Hepatocyte (in vitro differentiated cells): ENCODE results near the gene ACKR1. TPM values are rescaled to one million over a fixed set of nuclear protein-coding genes. Genes with fewer than 3 reads are reported as not detected.

Experiments
- DNase-seq: peaks from one replicate; pipeline ENCODE4 v3.0.0-alpha.2; 2016; ENCODE audit warnings: low spot score
- H2AFZ ChIP-seq: fragments of 200-600 bp; sonication (generic); 2 replicates; pipeline ENCODE4 v1.6.0; 2016; ENCODE audit warnings: antibody characterized with exemption, mild to moderate bottlenecking
- H3K27ac ChIP-seq: fragments of 200-600 bp; sonication (generic); 2 replicates; pipeline ENCODE4 v1.5.1; 2016; ENCODE audit warnings: mild to moderate bottlenecking
- H3K27me3 ChIP-seq: fragments of 200-600 bp; sonication (generic); 2 replicates; pipeline ENCODE4 v1.6.1; 2016
- H3K36me3 ChIP-seq: fragments of 200-600 bp; sonication (generic); replicated peaks from 2 replicates; pipeline ENCODE4 v1.5.1; 2016; ENCODE audit warnings: low read depth; ENCODE audit not compliant: insufficient read depth
- H3K4me1 ChIP-seq: fragments of 200-600 bp; sonication (generic); 2 replicates; pipeline ENCODE4 v1.5.1; 2016; ENCODE audit warnings: mild to moderate bottlenecking, moderate library complexity; ENCODE audit not compliant: insufficient read depth
- H3K4me2 ChIP-seq: fragments of 200-600 bp; sonication (generic); 2 replicates; pipeline ENCODE4 v1.6.0; 2016
- H3K4me3 ChIP-seq: fragments of 200-600 bp; sonication (generic); 2 replicates; pipeline ENCODE4 v1.5.1; 2016; ENCODE audit warnings: mild to moderate bottlenecking
- H3K79me2 ChIP-seq: fragments of 200-600 bp; sonication (generic); 2 replicates; pipeline ENCODE4 v1.6.0; 2017; ENCODE audit warnings: mild to moderate bottlenecking
- H3K9me2 ChIP-seq: fragments of 200-600 bp; sonication (generic); replicated peaks from 2 replicates; pipeline ENCODE4 v1.6.0; 2017; ENCODE audit warnings: mild to moderate bottlenecking; ENCODE audit not compliant: insufficient read depth
- H3K9me3 ChIP-seq: fragments of 200-600 bp; sonication (generic); 2 replicates; pipeline ENCODE4 v1.5.1; 2016; ENCODE audit warnings: low read depth, mild to moderate bottlenecking
- H4K20me1 ChIP-seq: fragments of 200-600 bp; sonication (generic); 2 replicates; pipeline ENCODE4 v1.6.0; 2016; ENCODE audit warnings: mild to moderate bottlenecking; ENCODE audit not compliant: insufficient read depth, poor library complexity, severe bottlenecking
- CTCF ChIP-seq: fragments of 200-600 bp; sonication (generic); IDR thresholded peaks from 2 replicates; pipeline ENCODE4 v1.5.1; 2016; ENCODE audit warnings: antibody characterized with exemption, mild to moderate bottlenecking; ENCODE audit not compliant: poor library complexity
- EZH2 ChIP-seq: fragments of 200-600 bp; sonication (generic); IDR thresholded peaks from 2 replicates; pipeline ENCODE4 v1.6.1; 2016; ENCODE audit warnings: antibody characterized with exemption, mild to moderate bottlenecking, borderline replicate concordance
- EZH2phosphoT487 ChIP-seq: fragments of 200-600 bp; sonication (generic); IDR thresholded peaks from one replicate; pipeline ENCODE4 v1.6.1; 2018; ENCODE audit warnings: antibody characterized with exemption, mild to moderate bottlenecking, low read depth, moderate library complexity; ENCODE audit not compliant: unreplicated experiment, severe bottlenecking
- WGBS: methylation state at CpG from one replicate; pipeline ENCODE4 v1.1.6; 2016; ENCODE audit warnings: low lambda C conversion rate; ENCODE audit errors: missing lambda C conversion rate; 5-methylcytosine and 5-hydroxymethylcytosine counted together
- polyA plus RNA-seq: library from polyadenylated mRNA; unstranded; fragments of >200 nt; fragmentation: Nextera tagmentation; extraction: Ambion mirVana; gene quantifications from 2 replicates; pipeline ENCODE4 v1.2.1, GENCODE V29; 2016
- small RNA-seq: library from RNA; depleted of rRNA; stranded (forward); fragments of <200 nt; gene quantifications from one replicate; pipeline ENCODE3, GENCODE V24; 2014
- total RNA-seq: library from RNA; depleted of rRNA; stranded (reverse); fragments of >200 nt; gene quantifications from 2 replicates; pipeline ENCODE4 v1.2.3, GENCODE V29; 2014

The ACKR1 gene
- total and polyA plus RNA-seq, 2 experiments from 2014 or later, result not detected

GRCh38 chr1:159250638-159251216, 46.1 kb downstream of the ACKR1 start:
- no peaks in the 10 kb centered on the region for H4K20me1 ChIP-seq
- WGBS, result 73% methylated on average over 8 of the region's 8 CpGs
- no peak overlapping the region for H3K4me3 ChIP-seq
- H3K79me2 ChIP-seq, result no peaks in the 10 kb centered on the region
- no peaks in the 10 kb centered on the region for H3K4me1 ChIP-seq
- H3K9me3 ChIP-seq, result no peaks in the 10 kb centered on the region
- H3K27me3 ChIP-seq, result no peaks in the 10 kb centered on the region
- no peak overlapping the region for H3K4me2 ChIP-seq
- H3K9me2 ChIP-seq, result no peaks in the 10 kb centered on the region
- no peak for TF ChIP-seq EZH2
- no peak for TF ChIP-seq EZH2phosphoT487
- no peak for TF ChIP-seq CTCF
- H2AFZ ChIP-seq, result no peak overlapping the region
- H3K36me3 ChIP-seq, result no peaks in the 10 kb centered on the region
- H3K27ac ChIP-seq, result no peak overlapping the region
- no peak for DNase-seq

Small RNA genes within 50 kb of the gene (small RNA-seq; reads per million reads assigned to genes)
- not detected for gene RNA5SP60

Other genes starting within 250 kb of the ACKR1 start
- 22.2 and 25.1 TPM in 2 replicates for gene IFI16, start 195.0 kb upstream of the ACKR1 start, total RNA-seq
- 31.8 and 35.6 TPM in 2 replicates for gene IFI16, start 195.0 kb upstream of the ACKR1 start, polyA plus RNA-seq
- gene AIM2, start 128.1 kb upstream of the ACKR1 start, total RNA-seq, result 0.30 TPM in 1 of 2 replicates, not detected in the other
- 1.1 TPM in 1 of 2 replicates, not detected in the other for gene AIM2, start 128.1 kb upstream of the ACKR1 start, polyA plus RNA-seq
- gene CADM3, start 33.3 kb upstream of the ACKR1 start, total RNA-seq, result 0.36 and 0.37 TPM in 2 replicates
- gene CADM3, start 33.3 kb upstream of the ACKR1 start, polyA plus RNA-seq, result 0.69 and 0.77 TPM in 2 replicates
- not detected in 2 replicates for gene FCER1A, start 97.5 kb downstream of the ACKR1 start, total RNA-seq
- gene FCER1A, start 97.5 kb downstream of the ACKR1 start, polyA plus RNA-seq, result not detected in 2 replicates
- gene OR10J4, start 227.3 kb downstream of the ACKR1 start, total RNA-seq, result not detected in 2 replicates
- gene OR10J4, start 227.3 kb downstream of the ACKR1 start, polyA plus RNA-seq, result not detected in 2 replicates
- gene OR10J1, start 234.8 kb downstream of the ACKR1 start, total RNA-seq, result not detected in 2 replicates
- not detected in 2 replicates for gene OR10J1, start 234.8 kb downstream of the ACKR1 start, polyA plus RNA-seq